Gastrocnemius medialis (tissue), 4 donors: ENCODE results near the gene MRPL33. TPM values are rescaled to one million over a fixed set of nuclear protein-coding genes. Genes with fewer than 3 reads are reported as not detected.

ENCODE experiments used
- ATAC-seq, 2 donors: fragments of 150-250 bp; one replicate each; pipeline ENCODE4 v1.9.1; 2016
- DNase-seq, 2 donors: peaks; one replicate each; pipeline ENCODE4 v3.0.0-alpha.2; 2019
- H3K27ac ChIP-seq, 4 donors: fragments of 200-600 bp; sonication (generic); 1 replicate in 1 of 4; 2 replicates in 3 of 4; pipeline ENCODE4 v1.5.1; 2016 to 2018; ENCODE audit warnings: mild to moderate bottlenecking in 2 of 4, moderate library complexity in 1 of 4
- H3K27me3 ChIP-seq, 3 donors: fragments of 200-600 bp; sonication (generic) in 2 of 3; 1 replicate in 1 of 3; 2 replicates in 2 of 3; pipeline versions ENCODE4 v1.5.1 to v1.6.0; 2016 to 2019; ENCODE audit warnings: mild to moderate bottlenecking in 1 of 3, moderate library complexity in 1 of 3
- H3K36me3 ChIP-seq, 2 donors: fragments of 200-600 bp; sonication (generic) in 1 of 2; one replicate each; pipeline ENCODE4 v1.5.1; 2017 to 2018
- H3K4me1 ChIP-seq, 2 donors: fragments of 200-600 bp; sonication (generic) in 1 of 2; one replicate each; pipeline ENCODE4 v1.5.1; 2016 to 2017; ENCODE audit warnings: mild to moderate bottlenecking in 2 of 2
- H3K4me3 ChIP-seq, 4 donors: fragments of 200-600 bp; sonication (generic) in 3 of 4; 1 replicate in 1 of 4; 2 replicates in 3 of 4; pipeline ENCODE4 v1.5.1; 2016 to 2019; ENCODE audit warnings: mild to moderate bottlenecking in 2 of 4
- H3K9me3 ChIP-seq, 3 donors: fragments of 200-600 bp; sonication (generic) in 2 of 3; 1 replicate in 1 of 3; 2 replicates in 2 of 3; pipeline ENCODE4 v1.5.1; 2016 to 2019
- CTCF ChIP-seq, 5 experiments: fragments of 450-650 bp in 3 of 5; fragments of 200-600 bp in 2 of 5; sonication (generic) in 2 of 5; IDR thresholded peaks in 4 of 5; conservative IDR thresholded peaks in 1 of 5; 1 replicate in 4 of 5; 2 replicates in 1 of 5; pipeline ENCODE4 v1.5.1; 2016 to 2019; ENCODE audit warnings: antibody characterized with exemption in 5 of 5, mild to moderate bottlenecking in 3 of 5, moderate library complexity in 3 of 5
- POLR2A ChIP-seq, 2 donors: fragments of 450-650 bp; IDR thresholded peaks; one replicate each; pipeline ENCODE4 v1.6.1; 2017; ENCODE audit warnings: antibody characterized with exemption in 2 of 2, mild to moderate bottlenecking in 2 of 2, moderate library complexity in 2 of 2
- in situ Hi-C, 4 donors: fragments of 200-750 bp; cut with MboI; loops; one replicate each; pipeline versions ENCODE4 v1.15.0 to v1.8.0; 2017; ENCODE audit warnings: low sequenced_read_pairs in 4 of 4
- intact Hi-C: fragments of 100-400 bp; cut with DNase I; formaldehyde crosslinking; loops from one replicate; pipeline ENCODE4 v1.15.1; 2023; ENCODE audit warnings: low total_unique reads
- total RNA-seq, 4 donors: library from RNA; depleted of rRNA; stranded (reverse); fragments of >200 nt; gene quantifications; one replicate each; pipeline versions ENCODE4 v1.1.0 to v1.2.3, GENCODE V29; 2016

Gene MRPL33
- total RNA-seq, 4 donors from 2014 or later: 231 to 500 (median 388) TPM

- H3K9me3 ChIP-seq: no peaks in the 10 kb centered on the region
- no peak overlapping the region for H3K27ac ChIP-seq
- no peak for TF ChIP-seq POLR2A (IDR thresholded peaks at IDR 0.05)
- TF ChIP-seq CTCF (IDR thresholded peaks at IDR 0.05 in 4 of 5, conservative IDR thresholded peaks at IDR 0.05 in 1 of 5): no peak
- intact Hi-C loops: no loop called here
- no peaks in the 10 kb centered on the region for H3K36me3 ChIP-seq
- no peak overlapping the region for H3K4me3 ChIP-seq
- H3K4me1 ChIP-seq: peaks cover 7 to 9% of the 10 kb centered on the region in 2 donors
- ATAC-seq (no peak), DNase-seq (no peak)
- no peaks in the 10 kb centered on the region for H3K27me3 ChIP-seq
- in situ Hi-C loops: loop anchor here in 1 of 4 donors (10.0 kb wide), 1 partner anchor 702 kb away; no protein-coding TSS in a partner anchor
Observed at GRCh38 chr2:27752551-27753237, 18.8 kb upstream of the MRPL33 start.

DNA sequence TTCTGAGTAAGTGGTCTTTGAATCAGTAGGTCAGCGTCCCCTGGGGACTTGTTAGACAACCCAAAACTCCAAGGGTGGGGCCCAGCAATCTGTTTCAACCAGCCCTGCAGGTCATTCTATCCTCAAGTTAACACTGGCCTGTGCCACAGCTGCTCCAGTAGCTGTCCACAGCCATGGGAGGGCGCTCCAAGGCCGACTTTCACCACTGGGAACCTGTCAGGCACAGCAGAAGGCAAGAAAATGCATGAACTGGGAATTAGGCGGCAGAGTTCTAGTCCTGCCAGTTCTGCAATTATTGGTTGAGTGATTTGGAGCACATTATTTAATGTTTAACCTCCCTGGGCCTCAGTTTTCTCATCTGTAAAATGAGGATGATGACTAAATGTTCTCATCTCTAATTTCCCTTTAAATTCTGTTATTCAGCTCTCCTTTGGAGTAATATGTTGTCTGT, 17.4 kb upstream of the MRPL33 start:
- no peaks in the 10 kb centered on the region for H3K27me3 ChIP-seq
- TF ChIP-seq CTCF (IDR thresholded peaks at IDR 0.05 in 4 of 5, conservative IDR thresholded peaks at IDR 0.05 in 1 of 5): peak; percentile 82 to 91 (median 86)
- TF ChIP-seq POLR2A (IDR thresholded peaks at IDR 0.05): no peak
- no peak overlapping the region for H3K4me3 ChIP-seq
- ATAC-seq (peak; percentile 84 to 92), DNase-seq (peak; percentile 63 to 76)
- H3K36me3 ChIP-seq: no peaks in the 10 kb centered on the region
- peaks cover 7 to 9% of the 10 kb centered on the region in 2 donors for H3K4me1 ChIP-seq
- intact Hi-C loops (loop anchor here (1.0 to 2.0 kb wide), 2 partner anchors 69 to 699 kb away; no protein-coding TSS in a partner anchor), in situ Hi-C loops (loop anchor here in 1 of 4 donors (10.0 kb wide), 1 partner anchor 701 kb away; no protein-coding TSS in a partner anchor)
- H3K27ac ChIP-seq: no peak overlapping the region
- H3K9me3 ChIP-seq: no peaks in the 10 kb centered on the region

- H3K27ac ChIP-seq: no peak overlapping the region
- no peaks in the 10 kb centered on the region for H3K27me3 ChIP-seq
- no peak for DNase-seq
- no peak for TF ChIP-seq POLR2A (IDR thresholded peaks at IDR 0.05)
- no peak for TF ChIP-seq CTCF (IDR thresholded peaks at IDR 0.05 in 4 of 5, conservative IDR thresholded peaks at IDR 0.05 in 1 of 5)
- no peak overlapping the region for H3K4me3 ChIP-seq
- no peak for ATAC-seq
- intact Hi-C loops (loop anchor here (1.0 to 2.0 kb wide), 2 partner anchors 68 to 698 kb away; no protein-coding TSS in a partner anchor), in situ Hi-C loops (loop anchor here in 1 of 4 donors (10.0 kb wide), 1 partner anchor 700 kb away; no protein-coding TSS in a partner anchor)
- H3K36me3 ChIP-seq: no peaks in the 10 kb centered on the region
- peaks cover 7 to 15% of the 10 kb centered on the region in 2 donors for H3K4me1 ChIP-seq
- no peaks in the 10 kb centered on the region for H3K9me3 ChIP-seq
Observed at GRCh38 chr2:27754831-27755230, 16.7 kb upstream of the MRPL33 start.

DNA sequence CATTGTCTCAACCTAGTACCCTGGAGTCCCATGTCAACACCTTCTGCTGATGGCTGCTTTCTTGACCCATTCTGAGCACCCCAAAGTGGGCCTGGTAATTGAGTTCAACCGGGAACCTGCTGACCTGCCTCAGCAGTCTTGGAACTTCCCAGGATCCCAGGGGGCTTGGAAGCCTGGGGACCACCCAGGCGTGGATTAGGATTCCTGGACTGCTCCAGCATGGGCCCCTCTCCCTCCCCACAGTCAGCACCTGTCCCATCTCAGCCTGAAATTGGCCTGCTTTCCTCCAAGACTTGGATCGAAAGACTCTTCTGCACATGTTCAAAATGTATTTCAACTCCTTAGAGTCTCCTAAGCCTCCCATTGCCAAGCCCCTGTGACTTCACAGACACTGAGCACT, 15.4 kb upstream of the MRPL33 start:
- Histone ChIP-seq H3K4me1 (peaks cover 7 to 17% of the 10 kb centered on the region in 2 donors), H3K9me3 (no peaks in the 10 kb centered on the region), H3K27me3 (no peaks in the 10 kb centered on the region), H3K27ac (no peak overlapping the region), H3K4me3 (no peak overlapping the region), H3K36me3 (no peaks in the 10 kb centered on the region)
- in situ Hi-C loops (loop anchor here in 1 of 4 donors (10.0 kb wide), 1 partner anchor 699 kb away; no protein-coding TSS in a partner anchor), intact Hi-C loops (no loop called here)
- TF ChIP-seq CTCF (IDR thresholded peaks at IDR 0.05 in 4 of 5, conservative IDR thresholded peaks at IDR 0.05 in 1 of 5) (no peak), POLR2A (IDR thresholded peaks at IDR 0.05) (no peak)
- DNase-seq (no peak), ATAC-seq (no peak)
